Smooth muscle cell (in vitro differentiated cells): Measurements from ENCODE around the gene BAD. TPM values are rescaled to one million over a fixed set of nuclear protein-coding genes. Genes with fewer than 3 reads are reported as not detected.

Experiments used
- DNase-seq: peaks from one replicate; lab custom pipeline; 2025; ENCODE audit not compliant: unreplicated experiment; lab: John Stamatoyannopoulos, UW
- H2AFZ ChIP-seq: fragments of 200-600 bp; sonication (generic); 2 replicates; pipeline ENCODE4 v1.6.0; 2016; ENCODE audit warnings: antibody characterized with exemption, low read depth, mild to moderate bottlenecking
- H3F3A ChIP-seq: fragments of 200-600 bp; sonication (generic); 2 replicates; pipeline ENCODE4 v1.6.0; 2017; ENCODE audit warnings: antibody characterized with exemption, low read depth
- H3K27ac ChIP-seq: fragments of 200-600 bp; sonication (generic); 2 replicates; pipeline ENCODE4 v1.5.1; 2016; ENCODE audit warnings: low read depth, mild to moderate bottlenecking
- H3K27me3 ChIP-seq: fragments of 200-600 bp; sonication (generic); 2 replicates; pipeline ENCODE4 v1.6.1; 2016; ENCODE audit warnings: low read depth, mild to moderate bottlenecking
- H3K36me3 ChIP-seq: fragments of 200-600 bp; sonication (generic); 2 replicates; pipeline ENCODE4 v1.5.1; 2016; ENCODE audit warnings: low read depth
- H3K4me1 ChIP-seq: fragments of 200-600 bp; sonication (generic); 2 replicates; pipeline ENCODE4 v1.5.1; 2016; ENCODE audit warnings: low read depth
- H3K4me2 ChIP-seq: fragments of 200-600 bp; sonication (generic); 2 replicates; pipeline ENCODE4 v1.6.0; 2016; ENCODE audit warnings: mild to moderate bottlenecking
- H3K4me3 ChIP-seq: fragments of 200-600 bp; sonication (generic); 2 replicates; pipeline ENCODE4 v1.5.1; 2016; ENCODE audit warnings: mild to moderate bottlenecking
- H3K79me2 ChIP-seq: fragments of 200-600 bp; sonication (generic); 2 replicates; pipeline ENCODE4 v1.6.0; 2016; ENCODE audit warnings: low read depth, mild to moderate bottlenecking
- H3K9ac ChIP-seq: fragments of 200-600 bp; sonication (generic); 2 replicates; pipeline ENCODE4 v1.6.0; 2016; ENCODE audit warnings: low read depth
- H3K9me3 ChIP-seq: fragments of 200-600 bp; sonication (generic); replicated peaks from 2 replicates; pipeline ENCODE4 v1.5.1; 2016; ENCODE audit warnings: low read depth
- H4K20me1 ChIP-seq: fragments of 200-600 bp; sonication (generic); 2 replicates; pipeline ENCODE4 v1.6.0; 2016; ENCODE audit warnings: low read depth
- CTCF ChIP-seq: fragments of 200-600 bp; sonication (generic); IDR thresholded peaks from 2 replicates; pipeline ENCODE4 v1.5.1; 2017; ENCODE audit warnings: borderline replicate concordance, mild to moderate bottlenecking, antibody characterized with exemption; ENCODE audit not compliant: insufficient read depth, poor library complexity, severe bottlenecking
- WGBS: methylation state at CpG from one replicate; pipeline ENCODE4 v1.1.7; 2016; ENCODE audit warnings: low lambda C conversion rate; 5-methylcytosine and 5-hydroxymethylcytosine counted together
- polyA plus RNA-seq: library from polyadenylated mRNA; unstranded; fragments of >200 nt; fragmentation: Nextera tagmentation; extraction: Ambion mirVana; gene quantifications from 2 replicates; pipeline ENCODE4 v1.2.1, GENCODE V29; 2016
- total RNA-seq: library from RNA; depleted of rRNA; stranded (reverse); fragments of >200 nt; gene quantifications from 2 replicates; pipeline ENCODE4 v1.2.3, GENCODE V29; 2014

The BAD gene
- total and polyA plus RNA-seq, 2 experiments from 2014 or later = 65.8 to 117 TPM

GRCh38 chr11:64255135-64256128 is 29.0 kb downstream of the BAD start:
- H2AFZ ChIP-seq = no peak overlapping the region
- no peaks in the 10 kb centered on the region for H3K36me3 ChIP-seq
- no peaks in the 10 kb centered on the region for H3K27me3 ChIP-seq
- H3K27ac ChIP-seq = no peak overlapping the region
- no peak overlapping the region for H3K4me3 ChIP-seq
- peaks cover 8% of the 10 kb centered on the region for H3K79me2 ChIP-seq
- H4K20me1 ChIP-seq = peaks cover 30% of the 10 kb centered on the region
- no peak for TF ChIP-seq CTCF
- H3F3A ChIP-seq = no peaks in the 10 kb centered on the region
- DNase-seq = no peak
- 97% methylated on average over 30 of the region's 35 CpGs for WGBS
- no peaks in the 10 kb centered on the region for H3K9me3 ChIP-seq
- no peak overlapping the region for H3K9ac ChIP-seq
- no peak overlapping the region for H3K4me2 ChIP-seq
- peaks cover 4% of the 10 kb centered on the region for H3K4me1 ChIP-seq

GRCh38 chr11:64254326-64254725 is 30.1 kb downstream of the BAD start:
- Histone ChIP-seq H3K4me3 (no peak overlapping the region), H3K4me1 (peaks cover 11% of the 10 kb centered on the region), H4K20me1 (peaks cover 30% of the 10 kb centered on the region), H3K36me3 (no peaks in the 10 kb centered on the region), H3K4me2 (no peak overlapping the region), H3K9ac (no peak overlapping the region), H3K27me3 (no peaks in the 10 kb centered on the region), H2AFZ (no peak overlapping the region), H3F3A (no peaks in the 10 kb centered on the region), H3K27ac (no peak overlapping the region), H3K9me3 (no peaks in the 10 kb centered on the region), H3K79me2 (peaks cover 8% of the 10 kb centered on the region)
- no peak for DNase-seq
- no peak for TF ChIP-seq CTCF
- over 99% methylated on average over 7 of the region's 7 CpGs for WGBS

GRCh38 chr11:64253481-64253880 is 31.0 kb downstream of the BAD start:
- Histone ChIP-seq H3K36me3 (no peaks in the 10 kb centered on the region), H3K27me3 (no peaks in the 10 kb centered on the region), H3F3A (no peaks in the 10 kb centered on the region), H3K79me2 (peaks cover 8% of the 10 kb centered on the region), H3K9me3 (no peaks in the 10 kb centered on the region), H3K27ac (no peak overlapping the region), H3K4me2 (no peak overlapping the region), H3K4me3 (no peak overlapping the region), H2AFZ (no peak overlapping the region), H4K20me1 (peaks cover 30% of the 10 kb centered on the region), H3K9ac (no peak overlapping the region), H3K4me1 (peaks cover 14% of the 10 kb centered on the region)
- WGBS = 91% methylated on average over 5 of the region's 5 CpGs
- no peak for TF ChIP-seq CTCF
- DNase-seq = no peak
